ENCODE data around the gene ZNF678. TPM values are rescaled to one million over a fixed set of nuclear protein-coding genes. Genes with fewer than 3 reads are reported as not detected.

ZNF678 gene
- total RNA-seq (2022; extraction: Qiagen RNA extraction; ENCODE audit: low read depth): 0.45 to 2.9 TPM (median 1.1 TPM) in 5 replicates

GRCh38 chr1:227563324-227564201, at the start of gene ZNF678:
ZNF678 (plus strand) TSS chr1:227563556; CDS start chr1:227650992, 87,436 bp downstream.

Other genes with a start within 250 kb of the ZNF678 start
- 6.4 to 10.8 TPM (median 9.4 TPM) in 5 replicates for gene CDC42BPA, start 245.1 kb upstream of the ZNF678 start, total RNA-seq (2022; extraction: Qiagen RNA extraction; ENCODE audit: low read depth)
- gene JMJD4, start 171.7 kb downstream of the ZNF678 start, total RNA-seq (2022; extraction: Qiagen RNA extraction; ENCODE audit: low read depth): 23.8 to 33.5 TPM (median 30.1 TPM) in 5 replicates
- 23.5 to 30.9 TPM (median 29.4 TPM) in 5 replicates for gene SNAP47, start 171.9 kb downstream of the ZNF678 start, total RNA-seq (2022; extraction: Qiagen RNA extraction; ENCODE audit: low read depth)